Measurements from ENCODE around the gene BGLAP. TPM values are rescaled to one million over a fixed set of nuclear protein-coding genes. Genes with fewer than 3 reads are reported as not detected.

BGLAP gene
- polyA plus RNA-seq, 1 donor from 2014 or later = 2.5 TPM

- no peak overlapping the region for H3K4me3 ChIP-seq (ENCODE audit: low read length)
- no peak overlapping the region for H3K27ac ChIP-seq (ENCODE audit: low read length)
Measured at GRCh38 chr1:156203331-156203730, 38.7 kb upstream of the BGLAP start.

DNA sequence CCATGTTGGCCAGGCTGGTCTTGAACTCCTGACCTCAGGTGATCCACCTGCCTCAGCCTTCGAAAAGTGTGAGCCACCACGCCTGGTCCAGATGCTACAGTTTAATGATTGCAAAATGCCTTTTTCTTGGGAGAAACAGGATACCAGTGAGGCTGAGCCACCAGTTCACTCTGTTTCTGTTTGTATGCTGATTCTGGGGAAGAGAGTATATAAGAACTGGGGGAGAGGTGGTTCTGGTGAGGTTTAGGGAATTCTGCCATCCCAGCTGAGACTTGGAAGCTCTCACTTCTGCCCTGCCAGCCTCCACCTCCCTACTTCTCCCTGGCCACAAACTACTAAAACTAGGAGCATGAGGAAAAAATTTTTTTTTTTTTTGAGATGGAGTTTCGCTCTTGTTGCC is 37.3 kb upstream of the BGLAP start:
- no peak overlapping the region for H3K9ac ChIP-seq (ENCODE audit: low read length)
- TF ChIP-seq EP300 (conservative IDR thresholded peaks at IDR 0.05; ENCODE audit: poor library complexity, severe bottlenecking) (no peak), REST (IDR thresholded peaks at IDR 0.05; ENCODE audit: borderline replicate concordance) (no peak), TAF1 (IDR thresholded peaks at IDR 0.05; ENCODE audit: low read depth) (no peak), SMC3 (conservative IDR thresholded peaks at IDR 0.05; ENCODE audit: poor library complexity) (no peak), RAD21 (conservative IDR thresholded peaks at IDR 0.05) (no peak), EZH2 (IDR thresholded peaks at IDR 0.05; ENCODE audit: borderline replicate concordance, insufficient read depth, low read length, poor library complexity, severe bottlenecking) (no peak), POLR2AphosphoS5 (IDR thresholded peaks at IDR 0.05) (no peak)
- TF ChIP-seq, protein P1, sequence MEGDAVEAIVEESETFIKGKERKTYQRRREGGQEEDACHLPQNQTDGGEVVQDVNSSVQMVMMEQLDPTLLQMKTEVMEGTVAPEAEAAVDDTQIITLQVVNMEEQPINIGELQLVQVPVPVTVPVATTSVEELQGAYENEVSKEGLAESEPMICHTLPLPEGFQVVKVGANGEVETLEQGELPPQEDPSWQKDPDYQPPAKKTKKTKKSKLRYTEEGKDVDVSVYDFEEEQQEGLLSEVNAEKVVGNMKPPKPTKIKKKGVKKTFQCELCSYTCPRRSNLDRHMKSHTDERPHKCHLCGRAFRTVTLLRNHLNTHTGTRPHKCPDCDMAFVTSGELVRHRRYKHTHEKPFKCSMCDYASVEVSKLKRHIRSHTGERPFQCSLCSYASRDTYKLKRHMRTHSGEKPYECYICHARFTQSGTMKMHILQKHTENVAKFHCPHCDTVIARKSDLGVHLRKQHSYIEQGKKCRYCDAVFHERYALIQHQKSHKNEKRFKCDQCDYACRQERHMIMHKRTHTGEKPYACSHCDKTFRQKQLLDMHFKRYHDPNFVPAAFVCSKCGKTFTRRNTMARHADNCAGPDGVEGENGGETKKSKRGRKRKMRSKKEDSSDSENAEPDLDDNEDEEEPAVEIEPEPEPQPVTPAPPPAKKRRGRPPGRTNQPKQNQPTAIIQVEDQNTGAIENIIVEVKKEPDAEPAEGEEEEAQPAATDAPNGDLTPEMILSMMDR (IDR thresholded peaks at IDR 0.05; ENCODE audit: poor library complexity, severe bottlenecking) = no peak

More at GRCh38 chr1:156203331-156203730, 38.7 kb upstream of the BGLAP start:
- no peaks in the 10 kb centered on the region for H3K9me2 ChIP-seq (ENCODE audit: insufficient read depth, low read length)
- no peaks in the 10 kb centered on the region for H3F3A ChIP-seq (ENCODE audit: insufficient read depth, low read length, poor library complexity, severe bottlenecking)
- H3K27me3 ChIP-seq (ENCODE audit: insufficient read depth, low read depth, low read length) = no peaks in the 10 kb centered on the region
- no peak overlapping the region for H2AFZ ChIP-seq (ENCODE audit: low read depth, low read length)
- H3K9ac ChIP-seq (ENCODE audit: low read length) = no peak overlapping the region
- no peak for TF ChIP-seq REST (IDR thresholded peaks at IDR 0.05; ENCODE audit: borderline replicate concordance)
- no peak for TF ChIP-seq EP300 (conservative IDR thresholded peaks at IDR 0.05; ENCODE audit: poor library complexity, severe bottlenecking)
- TF ChIP-seq RAD21 (conservative IDR thresholded peaks at IDR 0.05) = no peak
- TF ChIP-seq, protein P1 (IDR thresholded peaks at IDR 0.05; ENCODE audit: poor library complexity, severe bottlenecking) = no peak
- no peak for TF ChIP-seq TAF1 (IDR thresholded peaks at IDR 0.05; ENCODE audit: low read depth)
- no peak for TF ChIP-seq EZH2 (IDR thresholded peaks at IDR 0.05; ENCODE audit: borderline replicate concordance, insufficient read depth, low read length, poor library complexity, severe bottlenecking)
- TF ChIP-seq POLR2AphosphoS5 (IDR thresholded peaks at IDR 0.05) = no peak
- TF ChIP-seq MXI1 (conservative IDR thresholded peaks at IDR 0.05; ENCODE audit: poor library complexity, severe bottlenecking) = no peak
- no peak for TF ChIP-seq SMC3 (conservative IDR thresholded peaks at IDR 0.05; ENCODE audit: poor library complexity)
- H4K20me1 ChIP-seq (ENCODE audit: insufficient read depth) = no peaks in the 10 kb centered on the region
- no peak overlapping the region for H3K4me2 ChIP-seq (ENCODE audit: low read length)
- no peaks in the 10 kb centered on the region for H3K9me3 ChIP-seq (ENCODE audit: low read length)
- peaks cover 4% of the 10 kb centered on the region for H3K79me2 ChIP-seq (replicated peaks; ENCODE audit: insufficient read depth, low read length)
- H3K36me3 ChIP-seq (ENCODE audit: insufficient read depth, low read length) = no peaks in the 10 kb centered on the region

More for the DNA sequence above, 37.3 kb upstream of the BGLAP start:
- no peaks in the 10 kb centered on the region for H3K79me2 ChIP-seq (replicated peaks; ENCODE audit: insufficient read depth, low read length)
- H3K4me2 ChIP-seq (ENCODE audit: low read length) = no peak overlapping the region
- H3K27me3 ChIP-seq (ENCODE audit: insufficient read depth, low read depth, low read length) = no peaks in the 10 kb centered on the region
- no peak overlapping the region for H3K27ac ChIP-seq (ENCODE audit: low read length)
- H4K20me1 ChIP-seq (ENCODE audit: insufficient read depth) = no peaks in the 10 kb centered on the region
- no peaks in the 10 kb centered on the region for H3K9me3 ChIP-seq (ENCODE audit: low read length)
- H3K9me2 ChIP-seq (ENCODE audit: insufficient read depth, low read length) = no peaks in the 10 kb centered on the region
- no peak overlapping the region for H2AFZ ChIP-seq (ENCODE audit: low read depth, low read length)
- no peaks in the 10 kb centered on the region for H3K36me3 ChIP-seq (ENCODE audit: insufficient read depth, low read length)
- H3K4me3 ChIP-seq (ENCODE audit: low read length) = no peak overlapping the region
- no peaks in the 10 kb centered on the region for H3F3A ChIP-seq (ENCODE audit: insufficient read depth, low read length, poor library complexity, severe bottlenecking)
